HG03060 (cell line): ENCODE measurements around the gene METTL15.
"Not testable (repeated sequence)": the region's sequence is repeated elsewhere in the genome, so short reads cannot be mapped to it uniquely, and the experiment has no call there.

Source experiments
- ATAC-seq: cut with Tn5 transposase; IDR thresholded peaks from one replicate; pipeline ENCODE4 v1.9.1; 2021; ENCODE audit warnings: low read depth, moderate number of reproducible peaks; ENCODE audit not compliant: unreplicated experiment

METTL15 gene

GRCh38 chr11:28195449-28195848, 87.3 kb downstream of the METTL15 start:
- no peak for ATAC-seq

- no peak for ATAC-seq
Measured at GRCh38 chr11:28209906-28210305, 101.7 kb downstream of the METTL15 start.

DNA sequence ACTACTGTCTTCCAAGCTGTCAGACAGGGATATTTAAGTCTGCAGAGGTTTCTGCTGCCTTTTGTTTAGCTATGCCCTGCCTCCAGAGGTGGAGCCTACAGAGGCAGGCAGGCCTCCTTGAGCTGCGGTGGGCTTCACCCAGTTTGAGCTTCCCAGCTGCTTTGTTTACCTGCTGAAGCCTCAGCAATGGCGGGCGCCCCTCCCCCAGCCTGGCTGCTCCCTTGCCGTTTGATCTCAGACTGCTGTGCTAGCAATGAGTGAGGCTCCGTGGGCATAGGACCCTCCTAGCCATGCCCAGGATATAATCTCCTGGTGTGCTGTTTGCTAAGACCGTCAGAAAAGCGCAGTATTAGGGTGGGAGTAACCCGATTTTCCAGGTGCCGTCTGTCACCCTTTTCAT, 113.9 kb downstream of the METTL15 start:
- not testable (repeated sequence) for ATAC-seq

- ATAC-seq: no peak
Measured at GRCh38 chr11:28223577-28223976, 115.4 kb downstream of the METTL15 start.

GRCh38 chr11:28223994-28224393, 115.8 kb downstream of the METTL15 start:
- ATAC-seq: no peak

DNA sequence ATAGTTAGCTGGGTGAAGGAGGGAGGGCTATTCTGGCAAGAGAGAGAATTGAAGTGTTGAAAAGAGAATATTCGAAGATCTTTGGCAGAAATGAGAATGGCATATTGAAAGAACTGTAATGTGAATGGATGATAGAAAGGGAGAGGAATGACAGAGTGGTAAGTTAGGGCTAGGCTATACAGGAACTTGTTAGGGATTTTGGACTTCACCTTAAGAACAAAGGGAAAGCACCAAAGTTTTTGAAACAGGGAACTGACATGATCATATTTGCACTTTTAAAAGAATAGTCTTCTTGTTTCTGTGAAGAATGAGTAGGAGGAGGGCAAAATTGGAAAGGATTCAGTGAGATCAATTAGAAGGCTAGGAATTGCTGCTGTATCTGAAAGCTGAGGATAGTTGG, 119.3 kb downstream of the METTL15 start:
- no peak for ATAC-seq

DNA sequence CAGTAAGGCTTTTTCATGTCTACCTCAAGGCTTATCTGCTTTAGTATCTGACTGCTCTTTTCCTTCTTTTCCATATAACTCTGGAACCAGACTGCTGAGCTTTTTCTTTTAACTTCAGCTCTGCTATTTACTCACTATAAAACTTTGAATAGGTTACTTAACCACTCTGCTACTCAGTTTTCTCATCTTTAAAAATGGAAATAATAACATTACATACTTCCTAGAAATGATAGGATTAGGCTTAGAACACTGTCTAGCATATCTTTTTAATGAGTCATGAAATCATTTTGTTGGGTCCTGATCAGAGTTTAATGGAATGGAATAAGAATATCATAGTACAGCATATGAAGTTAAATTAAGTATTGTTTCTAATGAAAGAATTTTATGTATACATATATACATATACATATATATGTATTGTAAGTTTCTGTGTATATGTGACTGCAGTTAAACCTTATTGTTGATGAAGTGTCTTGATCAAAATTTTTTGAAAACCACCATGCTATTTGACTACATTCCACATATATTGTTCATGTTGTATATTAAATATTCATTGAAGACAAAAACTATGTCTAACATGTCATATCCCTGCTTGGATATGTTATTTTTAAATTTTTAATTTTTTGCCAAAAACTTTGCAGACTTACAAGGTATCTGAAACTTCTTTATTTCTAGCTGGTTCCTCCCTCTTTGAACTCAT, 120.2 kb downstream of the METTL15 start:
- no peak for ATAC-seq

GRCh38 chr11:28231475-28231874, 123.3 kb downstream of the METTL15 start:
- ATAC-seq: no peak

- ATAC-seq: no peak
Measured at GRCh38 chr11:28232649-28233048, 124.5 kb downstream of the METTL15 start.

DNA sequence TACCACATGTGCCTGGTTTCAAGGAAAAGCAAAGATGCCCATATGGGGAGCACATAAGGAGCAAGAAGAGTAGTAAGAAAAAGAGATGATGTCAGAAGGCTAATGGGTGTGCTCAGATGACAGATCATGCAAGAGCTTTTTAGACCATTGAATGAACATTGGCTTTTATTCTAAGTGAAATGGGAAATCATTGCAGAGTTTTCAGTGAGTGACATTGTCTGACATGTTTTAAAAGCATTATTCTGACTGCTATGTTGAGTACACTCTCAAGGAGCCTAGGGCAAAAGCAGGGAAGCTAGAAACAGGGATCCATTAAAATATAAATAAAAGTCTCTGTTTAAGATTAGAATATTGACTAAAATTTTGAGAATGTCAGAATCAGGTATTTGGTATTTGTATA, 133.6 kb downstream of the METTL15 start:
- ATAC-seq: no peak

DNA sequence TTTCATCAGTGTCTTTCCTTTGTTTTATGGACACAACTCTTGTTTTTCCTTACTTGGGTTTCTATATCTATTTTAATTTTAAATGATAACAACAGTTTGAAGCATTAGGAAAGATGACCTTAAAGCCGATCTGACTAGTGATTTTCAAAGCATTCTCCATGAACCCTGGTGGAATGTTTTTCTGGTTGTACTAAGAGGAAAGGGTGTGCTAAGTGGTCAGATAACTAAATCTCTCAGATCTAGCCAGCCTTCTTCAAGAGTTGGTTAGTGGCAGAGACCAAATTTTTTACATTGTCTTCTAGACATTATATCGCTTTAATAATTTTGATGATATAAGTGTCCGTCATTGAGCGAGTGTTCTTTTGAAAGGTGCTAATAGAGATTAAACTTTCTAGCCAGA, 134.4 kb downstream of the METTL15 start:
- no peak for ATAC-seq

- no peak for ATAC-seq
Measured at GRCh38 chr11:28243061-28243460, 134.9 kb downstream of the METTL15 start.

GRCh38 chr11:28243581-28243980, 135.4 kb downstream of the METTL15 start:
- no peak for ATAC-seq

- ATAC-seq: no peak
Measured at GRCh38 chr11:28245131-28245530, 136.9 kb downstream of the METTL15 start.

DNA sequence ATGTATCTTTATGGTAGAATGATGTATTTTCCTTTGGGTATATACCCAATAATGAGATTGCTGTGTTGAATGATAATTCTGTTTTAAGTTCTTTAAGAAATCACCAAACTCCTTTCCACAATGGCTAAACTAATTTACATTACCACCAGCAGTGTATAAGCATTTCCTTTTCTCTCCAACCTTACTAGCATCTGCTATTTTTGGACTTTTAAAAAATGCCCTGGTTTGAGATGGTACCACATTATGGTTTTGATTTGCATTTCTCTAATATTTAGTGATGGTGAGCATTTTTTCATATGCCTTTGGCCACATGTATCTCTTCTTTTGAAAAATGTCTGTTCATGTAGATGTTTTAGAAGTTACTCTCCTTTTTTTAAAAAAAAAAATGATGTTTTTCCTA, 142.0 kb downstream of the METTL15 start:
- no peak for ATAC-seq

DNA sequence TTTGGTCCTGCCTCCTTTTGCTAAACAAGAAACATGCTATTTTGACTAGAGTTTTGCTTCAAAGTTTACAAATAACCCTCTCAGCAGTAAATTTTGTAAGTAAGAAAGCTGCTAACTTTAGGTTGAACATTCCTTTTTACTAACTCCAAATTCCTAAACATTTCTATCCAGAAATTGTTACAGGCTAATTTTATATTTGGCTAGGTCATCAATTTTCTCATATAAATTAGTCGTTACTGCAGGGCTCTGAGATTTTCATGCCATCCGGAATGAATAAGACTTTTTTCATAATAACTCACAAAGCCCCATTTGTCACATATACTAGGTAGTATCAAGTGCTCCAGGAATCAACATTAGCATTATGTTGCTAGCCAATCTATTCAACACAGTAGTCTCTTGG, 143.1 kb downstream of the METTL15 start:
- ATAC-seq: no peak

DNA sequence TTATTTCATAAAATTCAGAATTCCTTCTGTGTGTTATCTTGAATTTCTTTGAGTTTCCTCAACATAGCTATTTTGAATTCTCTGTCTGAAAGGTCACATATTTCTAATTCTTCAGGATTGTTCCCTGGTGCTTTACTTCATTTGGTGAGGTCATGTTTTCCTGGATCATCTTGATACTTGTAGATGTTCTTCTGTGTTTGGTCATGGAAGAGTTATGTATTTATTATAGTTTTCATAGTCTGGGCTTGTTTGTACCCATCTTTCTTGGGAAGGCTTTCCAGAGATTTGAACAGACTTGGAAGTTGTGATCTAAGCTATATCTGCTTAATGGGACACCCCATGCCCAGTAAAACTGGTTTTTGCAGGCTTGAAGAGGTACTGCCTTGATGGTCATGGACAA, 149.6 kb downstream of the METTL15 start:
- ATAC-seq: no peak

DNA sequence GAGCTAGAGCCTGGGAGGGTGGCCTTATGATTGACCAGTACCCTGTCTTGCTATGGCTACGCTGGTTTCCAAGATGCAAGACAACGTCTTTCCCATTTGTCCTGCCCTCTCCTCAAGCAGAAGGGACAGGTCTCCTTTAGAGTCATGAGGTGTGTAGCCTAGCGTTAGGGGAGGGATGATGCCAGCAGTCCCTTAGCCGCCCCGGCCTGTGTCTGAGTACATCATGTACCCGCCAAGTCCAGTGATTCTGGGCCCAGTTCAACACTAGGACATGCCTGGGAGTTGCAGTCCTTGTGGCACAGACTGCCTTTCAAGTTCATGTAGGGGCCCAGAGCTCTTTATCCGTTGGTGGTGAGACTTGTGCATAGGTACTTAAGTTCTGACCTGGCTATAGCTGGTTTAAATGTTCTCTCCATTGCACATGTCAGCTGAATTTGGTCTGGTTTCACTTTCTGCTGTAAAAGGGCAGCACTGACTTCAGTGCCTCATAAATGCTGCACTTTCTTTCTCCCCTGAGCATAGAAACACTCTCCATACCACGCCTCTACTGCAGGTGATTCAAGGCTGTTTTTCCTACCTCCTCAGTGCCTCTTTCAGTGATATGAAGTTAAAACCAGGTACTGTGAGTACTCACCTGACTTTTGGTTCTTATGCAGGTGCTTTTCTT, 151.1 kb downstream of the METTL15 start:
- ATAC-seq: no peak

GRCh38 chr11:28268925-28269324, 160.7 kb downstream of the METTL15 start:
- no peak for ATAC-seq

DNA sequence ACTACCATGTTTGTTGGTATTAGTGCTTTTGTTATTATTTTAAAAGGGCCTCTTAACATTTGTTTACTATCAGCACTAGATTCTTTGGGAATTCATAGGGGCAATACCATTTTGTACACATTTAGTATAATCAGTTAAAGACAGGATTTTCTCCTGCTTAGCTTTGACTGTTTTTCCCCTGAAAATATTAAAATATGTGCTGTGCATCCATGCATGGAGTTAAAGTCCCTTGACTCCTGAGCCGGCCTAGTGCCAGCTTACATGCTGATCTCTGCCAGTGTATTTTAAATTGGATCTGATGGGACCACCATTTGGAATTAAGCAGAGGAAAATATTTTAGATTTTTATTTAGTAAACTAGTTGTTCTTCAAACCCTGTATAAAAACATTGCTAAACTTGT, 161.4 kb downstream of the METTL15 start:
- no peak for ATAC-seq

- ATAC-seq: not testable (repeated sequence)
Measured at GRCh38 chr11:28272247-28272646, 164.1 kb downstream of the METTL15 start.

GRCh38 chr11:28274216-28274615, 166.0 kb downstream of the METTL15 start:
- ATAC-seq: no peak
